Glomerular endothelial cell (primary cell): ENCODE data around the gene SLC25A12. TPM values are rescaled to one million over a fixed set of nuclear protein-coding genes. Genes with fewer than 3 reads are reported as not detected.
A peak's percentile ranks its signal among the peaks of the same experiment; 100 is the strongest.
"Not testable (repeated sequence)": the region's sequence is repeated elsewhere in the genome, so short reads cannot be mapped to it uniquely, and the experiment has no call there.

Source experiments
- DNase-seq: peaks from one replicate; pipeline ENCODE4 v3.0.0-alpha.2; 2011; ENCODE audit warnings: low read depth, low spot score; ENCODE audit errors: extremely low read depth
- total RNA-seq: library from RNA; depleted of rRNA; stranded (reverse); fragments of >200 nt; gene quantifications from 2 replicates; pipeline ENCODE4 v1.2.3, GENCODE V29; 2015

Gene SLC25A12
- total RNA-seq, 1 donor from 2014 or later: 11.7 TPM

- DNase-seq: no peak
Observed at GRCh38 chr2:171835386-171835785, 58.7 kb downstream of the SLC25A12 start.

GRCh38 chr2:171834286-171834685, 59.8 kb downstream of the SLC25A12 start:
- DNase-seq: no peak

DNA sequence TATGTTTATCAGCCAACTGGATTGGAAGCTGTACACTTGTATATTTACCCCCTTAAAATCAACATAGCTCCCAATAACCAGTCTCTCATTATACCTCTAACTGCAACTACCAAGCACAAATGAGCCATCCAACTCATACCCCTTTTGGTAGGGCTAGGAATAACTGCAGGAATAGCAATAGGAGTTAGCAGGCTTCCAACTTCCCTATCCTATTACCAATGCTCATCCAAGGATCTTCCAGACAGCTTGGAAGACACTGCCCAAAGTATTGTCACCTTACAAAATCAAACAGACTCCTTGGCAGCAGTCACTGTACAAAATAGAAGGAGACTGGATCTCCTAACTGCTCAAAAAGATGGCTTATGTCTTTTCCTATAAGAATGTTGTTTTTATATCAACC, 61.6 kb downstream of the SLC25A12 start:
- DNase-seq: no peak

DNA sequence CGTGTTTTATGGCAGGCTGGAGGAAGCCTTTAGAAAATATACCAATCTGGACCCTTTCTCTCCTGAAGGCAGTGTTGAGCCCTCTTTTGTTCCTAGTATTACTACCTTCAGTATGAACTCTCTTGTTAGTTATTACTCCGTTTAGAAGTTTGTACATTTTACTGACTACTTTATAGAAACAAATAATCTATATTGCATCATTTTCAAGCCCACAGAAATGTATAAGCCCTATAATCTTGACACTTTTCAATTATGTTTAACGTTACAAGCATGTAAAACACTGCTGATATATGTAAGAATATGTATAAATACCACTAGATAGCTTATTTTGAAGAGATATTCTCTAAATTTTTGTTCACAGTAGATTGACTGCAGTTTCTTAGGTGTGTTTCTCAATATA, 64.0 kb downstream of the SLC25A12 start:
- DNase-seq: no peak

DNA sequence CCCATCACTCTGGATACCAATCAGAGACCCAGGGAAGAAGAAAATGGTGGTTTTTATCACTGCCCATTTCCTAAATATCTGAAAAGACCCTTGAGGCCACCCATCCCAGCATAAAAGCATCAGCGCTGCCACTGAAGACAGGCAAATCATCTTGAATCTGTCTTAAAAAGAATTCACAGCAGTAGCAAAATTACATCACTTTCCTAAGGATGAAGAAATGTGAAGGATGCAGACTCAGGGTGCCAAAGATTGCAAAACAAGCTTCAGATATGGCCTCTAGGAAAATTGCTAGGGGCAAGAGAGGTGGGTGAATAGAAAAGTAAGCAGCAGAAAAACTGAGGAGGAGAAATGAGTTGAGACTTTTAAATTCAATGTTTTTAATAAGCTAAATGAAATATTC, 70.0 kb downstream of the SLC25A12 start:
- no peak for DNase-seq

GRCh38 chr2:171822525-171823322, 71.3 kb downstream of the SLC25A12 start:
- no peak for DNase-seq

DNA sequence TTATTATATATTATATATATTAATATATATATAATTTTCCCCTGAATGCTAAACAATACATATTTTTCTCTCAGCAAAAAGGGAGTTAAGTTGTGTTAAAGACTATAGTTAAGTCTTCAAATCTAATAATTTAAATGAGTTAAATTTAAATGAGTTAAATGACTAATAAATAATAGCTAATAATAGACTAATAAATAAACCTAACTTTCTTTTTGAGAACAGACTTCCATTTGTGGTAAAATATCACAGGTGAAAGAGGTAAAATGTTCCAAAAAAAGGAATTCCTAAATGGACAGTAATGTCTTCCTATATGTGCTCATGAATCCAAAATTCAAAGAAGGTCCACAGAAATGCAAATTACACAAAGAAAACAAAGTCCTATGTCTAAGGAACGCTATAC, 74.6 kb downstream of the SLC25A12 start:
- DNase-seq: no peak

GRCh38 chr2:171814883-171815282, 79.2 kb downstream of the SLC25A12 start:
- DNase-seq: no peak

DNA sequence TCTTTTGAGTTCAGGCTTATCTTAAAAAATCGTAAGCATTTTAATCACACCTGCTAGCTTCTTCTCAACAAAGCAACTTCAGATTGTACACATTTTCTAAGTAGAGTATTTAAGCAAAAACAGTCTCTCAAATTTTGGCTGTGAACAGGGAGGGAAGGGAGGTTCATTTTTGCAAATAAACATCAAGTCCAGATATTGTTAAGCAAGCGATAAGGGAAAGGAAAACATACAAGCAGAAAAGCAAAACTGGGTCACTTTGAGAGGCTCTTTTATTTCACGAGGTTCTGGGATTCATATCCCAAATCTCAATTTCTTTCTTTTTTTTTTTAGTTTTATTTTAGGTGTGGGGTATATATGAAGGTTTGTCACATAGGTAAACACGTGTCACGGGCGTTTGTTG, 79.9 kb downstream of the SLC25A12 start:
- DNase-seq: no peak

DNA sequence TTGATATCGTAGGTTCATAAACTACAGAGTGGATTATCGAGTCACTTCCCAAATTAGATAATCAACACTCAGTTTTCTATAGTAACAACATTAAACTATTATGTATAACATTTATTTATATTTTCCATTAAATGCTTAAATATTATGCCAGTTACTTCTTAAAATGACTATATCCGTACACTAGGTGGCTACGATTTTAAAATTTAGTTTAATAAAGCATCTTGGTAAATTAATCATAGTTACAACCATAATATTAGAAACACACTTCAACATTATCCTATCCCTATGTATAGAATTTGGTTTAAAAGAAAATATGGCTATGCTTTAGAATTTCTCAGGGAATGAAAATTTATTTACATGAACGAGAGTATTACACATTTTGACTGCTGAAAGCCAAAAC, 80.3 kb downstream of the SLC25A12 start:
- DNase-seq: no peak

- DNase-seq: no peak
Observed at GRCh38 chr2:171813126-171813525, 80.9 kb downstream of the SLC25A12 start.

DNA sequence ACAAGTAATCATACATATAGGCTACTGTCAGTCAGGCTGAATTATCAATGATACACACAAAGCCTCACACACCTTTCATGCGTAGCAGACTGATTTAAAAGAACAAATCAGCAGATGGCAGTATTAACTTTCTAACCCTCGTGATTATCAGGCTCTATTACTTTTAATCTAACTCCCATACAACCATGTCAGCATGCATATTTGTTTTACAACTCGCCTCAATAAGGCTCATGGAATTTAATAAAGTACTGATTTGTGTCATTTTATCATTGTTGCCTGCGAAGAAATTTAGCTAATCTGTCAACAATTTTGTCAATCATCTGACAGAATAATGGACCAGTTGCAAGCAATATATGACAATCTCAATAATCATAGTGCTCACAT, 82.8 kb downstream of the SLC25A12 start:
- no peak for DNase-seq

- no peak for DNase-seq
Observed at GRCh38 chr2:171810422-171811244, 83.4 kb downstream of the SLC25A12 start.

GRCh38 chr2:171808885-171809284, 85.2 kb downstream of the SLC25A12 start:
- DNase-seq: not testable (repeated sequence)

- no peak for DNase-seq
Observed at GRCh38 chr2:171807831-171808393, 86.1 kb downstream of the SLC25A12 start.

GRCh38 chr2:171807119-171807518, 86.9 kb downstream of the SLC25A12 start:
- DNase-seq: no peak

- no peak for DNase-seq
Observed at GRCh38 chr2:171804456-171804855, 89.6 kb downstream of the SLC25A12 start.

- no peak for DNase-seq
Observed at GRCh38 chr2:171803757-171804156, 90.3 kb downstream of the SLC25A12 start.

DNA sequence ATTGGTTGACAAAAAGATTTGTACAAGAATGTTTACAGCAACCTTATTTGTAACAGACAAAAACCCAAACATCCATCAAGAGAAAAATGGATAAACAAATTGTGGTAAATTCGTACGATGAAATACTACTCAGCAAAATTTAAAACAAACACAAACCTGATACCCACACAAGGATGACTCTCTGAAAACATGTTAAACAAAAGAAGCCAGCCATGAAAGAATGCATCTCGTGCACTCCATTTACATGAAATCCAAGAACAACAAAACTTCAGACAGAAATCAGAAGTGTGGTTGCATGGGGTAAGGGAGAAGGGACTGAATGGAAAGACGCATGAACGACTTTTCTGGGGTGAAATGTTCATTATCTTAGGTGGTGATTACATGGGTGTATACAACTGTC, 93.4 kb downstream of the SLC25A12 start:
- DNase-seq: no peak

DNA sequence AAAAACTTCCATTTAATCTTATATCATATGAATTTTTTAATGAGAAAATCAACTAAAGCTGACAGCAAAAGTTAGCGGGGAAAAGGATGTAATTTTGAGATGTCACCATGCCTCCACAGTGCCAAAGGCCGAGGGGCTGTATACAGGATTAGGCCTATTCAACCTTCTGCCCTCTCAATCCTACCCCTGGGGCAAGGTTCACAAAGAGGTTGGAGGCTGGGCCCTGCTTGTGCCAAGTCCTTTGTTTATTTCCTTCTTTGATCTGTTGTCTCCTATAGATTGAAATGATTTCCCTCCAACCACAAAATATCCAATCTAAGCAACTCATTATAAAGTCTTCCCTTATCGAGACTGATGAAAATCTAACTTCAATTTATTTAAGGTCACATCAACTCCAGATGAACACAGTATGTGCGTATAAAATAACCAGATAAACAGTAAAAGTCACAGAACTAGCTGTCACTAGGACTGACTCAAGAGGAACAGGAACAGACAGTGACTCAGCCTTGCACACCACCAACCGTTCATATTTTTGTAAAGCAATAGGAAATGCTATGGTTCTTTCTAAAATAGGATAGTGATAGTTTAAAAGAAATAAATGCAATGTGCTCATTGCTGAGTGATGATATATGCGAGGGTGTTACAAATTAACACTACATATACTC, 95.8 kb downstream of the SLC25A12 start:
- DNase-seq: peak; percentile 57

- no peak for DNase-seq
Observed at GRCh38 chr2:171794918-171795317, 99.1 kb downstream of the SLC25A12 start.
